Fibroblast of upper back skin (primary cell): ENCODE results near the gene DPP6.

ENCODE experiments used
- DNase-seq: peaks from one replicate; pipeline ENCODE4 v3.0.0-alpha.2; 2013

Gene DPP6

GRCh38 chr7:154253810-154254209, 201.6 kb downstream of the DPP6 start:
- DNase-seq: no peak

- no peak for DNase-seq
Observed at GRCh38 chr7:154255324-154255723, 203.1 kb downstream of the DPP6 start.

- DNase-seq: no peak
Observed at GRCh38 chr7:154256150-154256549, 204.0 kb downstream of the DPP6 start.

- no peak for DNase-seq
Observed at GRCh38 chr7:154259396-154259795, 207.2 kb downstream of the DPP6 start.

GRCh38 chr7:154287356-154287755, 235.2 kb downstream of the DPP6 start:
- no peak for DNase-seq

- DNase-seq: no peak
Observed at GRCh38 chr7:154289119-154289518, 236.9 kb downstream of the DPP6 start.

- no peak for DNase-seq
Observed at GRCh38 chr7:154296443-154296842, 244.2 kb downstream of the DPP6 start.

GRCh38 chr7:154299736-154300135, 247.5 kb downstream of the DPP6 start:
- DNase-seq: no peak

GRCh38 chr7:154302380-154302779, 250.2 kb downstream of the DPP6 start:
- no peak for DNase-seq

GRCh38 chr7:154304231-154304630, 252.0 kb downstream of the DPP6 start:
- DNase-seq: no peak

- no peak for DNase-seq
Observed at GRCh38 chr7:154304740-154305700, 252.8 kb downstream of the DPP6 start.

GRCh38 chr7:154306036-154306435, 253.8 kb downstream of the DPP6 start:
- no peak for DNase-seq

GRCh38 chr7:154308928-154309327, 256.7 kb downstream of the DPP6 start:
- DNase-seq: no peak

GRCh38 chr7:154310114-154310513, 257.9 kb downstream of the DPP6 start:
- DNase-seq: no peak

- DNase-seq: no peak
Observed at GRCh38 chr7:154324196-154324595, 272.0 kb downstream of the DPP6 start.

GRCh38 chr7:154326421-154326820, 274.2 kb downstream of the DPP6 start:
- DNase-seq: no peak

- DNase-seq: no peak
Observed at GRCh38 chr7:154330318-154330717, 278.1 kb downstream of the DPP6 start.

- DNase-seq: no peak
Observed at GRCh38 chr7:154332811-154333580, 280.8 kb downstream of the DPP6 start.

GRCh38 chr7:154336295-154336694, 284.1 kb downstream of the DPP6 start:
- DNase-seq: no peak

- DNase-seq: no peak
Observed at GRCh38 chr7:154338701-154339506, 286.7 kb downstream of the DPP6 start.

GRCh38 chr7:154342971-154343633, 290.9 kb downstream of the DPP6 start:
- no peak for DNase-seq

GRCh38 chr7:154343778-154344412, 291.7 kb downstream of the DPP6 start:
- no peak for DNase-seq
